ENCODE measurements around the gene SPDEF.

Gene SPDEF

GRCh38 chr6:34563513-34563870 is 7.4 kb upstream of the SPDEF start:
- no peak for DNase-seq (ENCODE audit: low read depth)

DNA sequence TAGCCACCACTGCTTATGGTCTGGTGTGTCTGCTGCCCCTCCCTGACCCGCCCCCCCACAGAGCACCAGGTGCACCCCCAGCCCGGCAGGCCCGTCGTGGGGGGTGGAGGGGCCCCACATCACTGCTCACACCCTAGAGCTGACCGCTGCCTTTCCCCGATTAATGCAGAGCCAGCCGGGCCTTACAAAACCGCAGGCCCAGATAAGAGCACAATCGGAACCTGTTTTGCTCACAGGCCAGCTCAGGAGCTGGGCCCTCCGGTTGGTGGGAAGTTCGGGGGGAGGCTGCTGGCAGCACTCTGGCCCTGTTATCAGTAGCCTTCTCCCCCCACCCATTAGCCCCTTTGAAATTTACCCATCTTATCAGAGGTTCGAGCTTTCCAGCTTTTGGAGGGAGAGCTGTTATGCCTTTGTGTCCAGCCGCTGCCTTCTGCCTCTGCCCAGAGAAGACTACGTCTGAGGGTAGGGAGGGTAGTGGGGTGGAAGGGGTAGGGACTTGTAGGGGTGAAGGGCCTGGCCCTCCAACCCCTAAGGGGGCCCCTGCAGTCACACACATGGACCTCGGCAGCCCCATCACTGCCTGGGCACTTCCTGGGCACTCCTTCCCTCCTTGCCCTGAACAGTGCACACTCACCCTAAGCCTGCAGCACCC is 6.9 kb upstream of the SPDEF start:
- DNase-seq (ENCODE audit: low read depth) = no peak

DNA sequence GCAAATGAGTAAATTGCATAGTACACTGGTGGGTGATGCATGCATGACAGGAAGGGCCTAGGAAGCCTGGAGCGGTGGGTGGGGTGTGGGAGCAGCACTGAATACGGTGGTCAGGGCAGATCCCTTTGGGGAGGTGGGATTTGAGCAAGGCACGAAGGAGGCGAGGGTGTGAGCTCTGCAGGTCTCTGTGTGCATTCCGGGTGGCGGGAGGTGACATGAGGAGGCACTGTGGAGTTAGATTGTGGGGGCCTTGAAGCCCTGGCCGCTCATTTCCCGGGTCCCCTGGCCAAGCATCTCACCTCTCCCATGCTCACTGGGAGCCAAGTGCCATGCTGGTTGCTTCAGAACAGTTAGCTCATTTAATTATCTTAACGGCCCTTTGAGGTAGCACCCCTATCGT is 6.2 kb upstream of the SPDEF start:
- DNase-seq (ENCODE audit: low read depth) = no peak

- no peak for DNase-seq (ENCODE audit: low read depth)
Observed at GRCh38 chr6:34561227-34561530, 5.0 kb upstream of the SPDEF start.

GRCh38 chr6:34560366-34561226 is 4.5 kb upstream of the SPDEF start:
- no peak for DNase-seq (ENCODE audit: low read depth)

DNA sequence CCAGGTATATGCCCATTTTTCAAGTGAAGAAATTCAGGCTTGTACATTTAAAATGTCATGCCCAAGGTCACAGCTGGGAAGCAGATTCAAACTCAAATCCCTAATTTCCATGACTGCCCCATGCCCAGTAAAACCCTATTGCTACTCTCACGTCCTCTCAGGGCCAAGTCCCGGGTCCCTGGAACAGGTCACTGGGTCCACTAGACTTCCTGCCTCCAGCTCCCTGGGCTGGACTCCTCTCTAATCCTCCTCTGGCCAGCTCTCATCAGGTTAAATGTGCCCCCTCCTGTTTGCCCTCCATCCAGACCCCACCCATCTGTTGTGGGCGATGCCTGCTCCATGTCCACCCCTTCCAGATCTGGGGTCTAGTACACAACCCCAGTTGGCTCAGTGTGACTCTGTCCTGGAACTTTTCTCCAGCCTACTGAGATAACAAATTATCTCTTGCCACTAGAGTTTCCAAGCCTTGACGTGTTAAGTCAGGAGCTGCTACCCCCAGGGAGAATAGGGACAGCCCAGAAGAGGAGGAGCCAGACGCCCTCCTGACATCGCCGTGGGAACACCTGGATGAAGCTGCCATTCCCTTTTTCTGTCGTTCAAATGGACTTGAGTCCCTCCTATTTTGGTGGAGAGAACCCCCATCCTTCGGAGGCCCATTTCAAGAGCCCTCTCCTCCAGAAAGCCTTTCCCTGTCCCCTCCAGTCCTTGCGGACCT is 3.7 kb upstream of the SPDEF start:
- DNase-seq (ENCODE audit: low read depth) = no peak

DNA sequence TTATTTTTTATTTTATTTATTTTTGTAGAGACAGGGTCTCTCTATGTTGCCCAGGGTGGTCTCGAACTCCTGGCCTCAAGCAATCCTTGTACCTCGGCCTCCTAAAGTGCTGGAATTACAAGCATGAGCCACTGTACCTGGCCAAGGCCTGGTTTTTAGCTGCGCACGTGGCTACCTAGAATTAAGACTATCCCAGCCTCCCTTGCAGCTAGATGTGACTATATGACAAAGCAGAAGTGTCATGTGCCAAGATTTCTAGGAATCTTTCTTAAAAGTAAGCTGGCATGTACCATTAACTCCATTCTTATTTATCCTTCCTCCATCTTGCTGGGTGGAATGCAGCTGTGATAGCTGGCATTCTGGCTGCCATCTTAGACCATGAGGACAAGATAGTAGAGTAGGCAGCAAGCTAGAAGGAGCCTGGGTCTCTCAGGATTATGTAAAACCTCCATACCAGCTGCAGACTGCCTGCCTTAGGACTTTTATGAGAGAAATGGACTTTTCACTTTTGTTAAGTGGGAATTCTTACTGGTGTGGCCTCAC is 2.1 kb upstream of the SPDEF start:
- DNase-seq (ENCODE audit: low read depth) = no peak

DNA sequence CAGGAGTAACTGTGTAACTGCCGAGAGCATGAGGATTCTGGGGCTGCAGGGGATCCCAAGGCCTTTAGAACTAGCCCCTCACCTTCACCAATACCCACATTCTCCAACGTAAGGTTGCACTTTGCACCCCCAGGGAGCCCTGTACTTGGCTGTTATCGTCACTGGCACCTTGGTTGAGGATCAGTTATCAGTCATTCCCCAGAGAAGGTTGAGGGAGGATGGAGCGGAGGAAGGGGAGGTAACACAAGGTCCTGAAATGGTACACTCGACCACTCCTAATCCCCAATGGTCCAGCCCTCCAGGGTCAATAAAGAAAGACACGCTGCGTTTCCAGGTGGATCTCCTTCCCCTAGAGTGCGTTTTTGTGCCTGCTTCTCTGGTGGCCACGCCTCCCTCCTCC is 1.1 kb upstream of the SPDEF start:
- DNase-seq (ENCODE audit: low read depth) = no peak

DNA sequence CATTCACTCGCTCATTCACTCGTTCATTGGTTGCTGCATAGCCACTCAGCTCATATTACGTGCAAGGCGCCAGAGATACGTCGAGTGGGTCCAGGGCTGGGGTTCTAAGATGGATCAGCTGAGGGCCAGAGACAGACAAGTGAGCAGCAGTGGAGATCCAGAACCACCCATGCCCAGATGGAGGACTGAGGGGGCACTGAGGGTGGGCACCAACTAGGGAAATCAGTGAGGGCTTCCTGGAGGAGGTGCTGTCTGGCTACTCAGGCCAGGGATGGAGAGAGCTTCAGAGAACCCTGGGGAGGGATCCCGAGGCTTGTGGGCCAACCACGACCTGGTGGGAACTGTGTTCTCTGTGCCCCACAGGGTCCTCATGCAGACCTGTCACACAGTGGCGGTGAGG is 364 bp upstream of the SPDEF start:
- DNase-seq (ENCODE audit: low read depth) = no peak

GRCh38 chr6:34555328-34555727 is 801 bp downstream of the SPDEF start:
- DNase-seq (ENCODE audit: low read depth) = no peak

- no peak for DNase-seq (ENCODE audit: low read depth)
Observed at GRCh38 chr6:34555007-34555322, 1.2 kb downstream of the SPDEF start.

DNA sequence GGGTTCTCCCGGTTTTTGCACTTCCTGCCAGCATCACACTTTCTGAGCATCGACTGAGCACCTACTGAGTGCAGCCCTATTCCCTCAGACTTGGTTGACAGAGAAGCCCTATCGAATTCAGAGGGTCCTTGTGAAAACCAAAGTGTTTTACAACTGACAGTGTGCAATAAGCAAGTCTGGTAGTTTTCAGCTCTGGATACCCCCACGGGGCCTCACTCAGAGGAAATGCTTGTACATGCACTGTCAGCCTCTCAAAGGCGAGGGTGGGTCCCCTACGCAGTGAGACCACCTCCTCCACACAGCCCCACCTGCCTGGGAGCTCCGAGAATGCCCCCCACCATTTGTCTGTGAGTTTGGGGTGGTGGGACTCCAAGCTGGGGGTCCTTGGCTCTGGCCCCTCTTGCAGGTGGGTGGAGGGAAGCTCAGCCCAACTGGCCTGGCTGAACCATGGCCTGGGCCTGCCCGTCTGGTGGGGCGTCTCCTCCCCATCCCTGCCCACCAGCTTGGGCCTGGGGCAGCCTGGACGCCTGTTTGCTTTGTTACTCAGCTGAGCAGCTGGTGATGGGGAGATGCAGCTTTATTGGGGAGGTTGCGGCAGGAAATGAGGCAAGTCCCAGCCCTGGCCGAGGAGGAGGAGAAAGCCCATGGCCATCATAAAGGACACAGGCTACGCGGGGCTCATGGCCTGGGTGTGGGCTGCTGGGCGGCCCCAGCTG is 1.7 kb downstream of the SPDEF start:
- no peak for DNase-seq (ENCODE audit: low read depth)

DNA sequence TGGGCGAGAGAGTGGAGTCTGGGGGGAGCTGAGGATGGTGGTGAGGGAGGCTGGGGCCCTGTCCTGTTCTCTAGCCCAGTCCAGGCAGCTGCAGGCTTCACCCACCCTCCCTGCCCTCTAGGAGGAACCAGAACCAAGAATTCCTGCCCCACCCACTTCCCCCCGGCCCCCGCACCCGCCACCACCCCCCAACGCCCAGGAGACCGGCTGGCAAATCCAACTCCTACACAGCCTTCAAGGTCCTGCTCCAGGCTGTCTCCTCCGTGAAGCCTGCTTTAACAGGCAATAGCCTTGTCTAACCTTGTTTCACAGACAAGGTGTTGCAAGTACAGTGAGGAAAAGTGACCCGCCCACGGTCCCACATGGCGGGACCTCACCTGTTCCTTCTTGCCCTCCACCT is 2.4 kb downstream of the SPDEF start:
- DNase-seq (ENCODE audit: low read depth) = no peak

- no peak for DNase-seq (ENCODE audit: low read depth)
Observed at GRCh38 chr6:34553146-34553545, 3.0 kb downstream of the SPDEF start.

- no peak for DNase-seq (ENCODE audit: low read depth)
Observed at GRCh38 chr6:34552620-34553019, 3.5 kb downstream of the SPDEF start.

DNA sequence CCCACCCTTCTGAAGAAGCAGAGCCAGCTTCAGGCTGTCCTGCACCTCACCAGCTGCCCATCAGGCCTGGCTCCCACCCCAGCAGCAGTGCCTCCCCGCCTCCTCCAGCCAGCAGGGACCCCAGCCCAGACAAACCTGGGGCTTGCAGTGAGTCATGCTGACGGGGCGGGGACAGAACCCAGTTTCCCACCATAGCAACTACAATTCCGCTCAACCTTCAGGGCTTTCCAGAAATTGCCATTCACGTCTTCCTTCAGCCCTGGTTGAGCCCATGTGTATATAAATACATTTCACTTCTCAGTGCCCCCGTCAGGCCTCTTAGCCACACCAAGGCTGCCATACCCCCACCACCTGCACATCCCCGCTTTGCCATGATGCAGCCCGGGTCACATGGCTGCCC is 4.4 kb downstream of the SPDEF start:
- no peak for DNase-seq (ENCODE audit: low read depth)

- no peak for DNase-seq (ENCODE audit: low read depth)
Observed at GRCh38 chr6:34549804-34550202, 6.3 kb downstream of the SPDEF start.

DNA sequence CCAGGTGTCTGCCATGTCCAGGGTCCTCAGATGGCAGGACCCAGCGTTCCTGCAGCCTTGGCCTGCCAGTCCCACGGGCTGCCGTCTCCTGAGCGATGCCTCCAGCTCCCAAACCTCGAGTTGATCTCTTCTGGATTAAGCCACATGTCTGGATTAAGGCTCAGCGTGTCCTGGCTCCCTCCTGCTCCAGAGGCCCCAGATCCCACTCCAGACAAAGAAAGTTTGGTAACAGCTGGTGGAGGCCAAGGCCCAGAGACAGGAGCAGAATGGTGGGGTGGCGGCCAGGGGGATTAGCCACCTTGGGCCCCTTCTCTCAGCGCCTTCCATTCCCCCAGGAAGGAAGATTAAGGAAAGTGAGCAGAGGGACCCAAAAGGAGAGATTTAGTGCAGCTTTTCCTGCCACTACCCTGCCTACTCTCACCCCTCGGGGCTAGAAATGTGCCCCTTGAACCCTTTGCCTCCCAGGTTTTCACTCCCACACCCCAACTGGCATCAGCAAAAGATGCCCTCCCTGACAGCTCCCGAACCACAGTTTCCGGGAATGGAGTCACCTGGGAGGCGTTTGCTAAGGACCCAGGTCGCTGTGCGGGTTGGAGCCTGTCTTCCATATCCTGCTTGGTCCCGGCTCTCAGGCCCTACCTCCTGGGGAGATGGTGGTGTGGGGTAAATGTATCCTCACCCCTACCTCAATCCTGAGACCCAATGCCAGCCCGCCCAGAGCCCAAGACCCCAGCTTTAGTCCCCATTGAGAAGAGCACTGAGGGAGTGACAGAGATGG is 6.9 kb downstream of the SPDEF start:
- no peak for DNase-seq (ENCODE audit: low read depth)

GRCh38 chr6:34547701-34548644 is 8.2 kb downstream of the SPDEF start:
- no peak for DNase-seq (ENCODE audit: low read depth)

DNA sequence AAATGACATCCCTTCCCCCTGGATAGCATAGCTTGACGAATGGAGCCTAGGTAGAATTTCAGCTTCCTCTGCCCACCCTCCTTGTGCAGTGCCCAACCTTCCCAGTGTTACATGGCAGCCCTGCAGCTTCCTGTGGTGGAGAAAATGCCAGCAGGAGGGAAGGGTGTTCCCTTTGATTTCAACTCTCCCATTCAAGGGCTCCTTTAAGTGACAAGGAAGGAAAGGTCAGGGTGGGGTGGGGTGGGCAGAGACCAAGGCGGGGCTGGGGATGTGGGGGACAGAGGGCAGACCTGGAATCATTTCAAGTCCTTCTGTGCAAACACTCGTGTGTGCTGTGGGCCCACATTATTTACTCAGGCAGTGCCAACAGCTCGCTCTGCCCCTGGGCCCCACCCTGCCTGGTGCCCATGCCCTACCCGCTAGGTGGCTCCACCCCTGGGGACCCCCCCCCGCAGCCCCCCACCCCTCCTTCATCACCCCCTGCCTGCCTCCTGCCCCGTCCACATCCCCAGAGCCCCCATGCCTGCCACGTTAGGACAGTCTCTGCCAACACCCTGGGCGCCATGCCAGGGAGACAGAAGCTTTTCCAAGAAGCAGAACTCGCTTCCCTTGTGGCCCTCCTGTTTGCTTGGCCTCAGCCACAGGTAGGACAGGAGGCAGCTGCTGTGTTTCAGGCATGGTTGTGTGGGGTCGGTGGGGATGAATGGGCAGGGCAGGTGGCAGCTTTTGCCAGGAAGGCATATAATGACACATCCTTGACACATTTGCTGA is 9.4 kb downstream of the SPDEF start:
- no peak for DNase-seq (ENCODE audit: low read depth)
